Superior temporal gyrus (tissue), 1 donor: ENCODE data around the gene SEMA3G.

Source experiments
- DNase-seq: peaks from one replicate; pipeline ENCODE4 v3.0.0-alpha.2; 2016; ENCODE audit errors: extremely low spot score

SEMA3G gene

DNA sequence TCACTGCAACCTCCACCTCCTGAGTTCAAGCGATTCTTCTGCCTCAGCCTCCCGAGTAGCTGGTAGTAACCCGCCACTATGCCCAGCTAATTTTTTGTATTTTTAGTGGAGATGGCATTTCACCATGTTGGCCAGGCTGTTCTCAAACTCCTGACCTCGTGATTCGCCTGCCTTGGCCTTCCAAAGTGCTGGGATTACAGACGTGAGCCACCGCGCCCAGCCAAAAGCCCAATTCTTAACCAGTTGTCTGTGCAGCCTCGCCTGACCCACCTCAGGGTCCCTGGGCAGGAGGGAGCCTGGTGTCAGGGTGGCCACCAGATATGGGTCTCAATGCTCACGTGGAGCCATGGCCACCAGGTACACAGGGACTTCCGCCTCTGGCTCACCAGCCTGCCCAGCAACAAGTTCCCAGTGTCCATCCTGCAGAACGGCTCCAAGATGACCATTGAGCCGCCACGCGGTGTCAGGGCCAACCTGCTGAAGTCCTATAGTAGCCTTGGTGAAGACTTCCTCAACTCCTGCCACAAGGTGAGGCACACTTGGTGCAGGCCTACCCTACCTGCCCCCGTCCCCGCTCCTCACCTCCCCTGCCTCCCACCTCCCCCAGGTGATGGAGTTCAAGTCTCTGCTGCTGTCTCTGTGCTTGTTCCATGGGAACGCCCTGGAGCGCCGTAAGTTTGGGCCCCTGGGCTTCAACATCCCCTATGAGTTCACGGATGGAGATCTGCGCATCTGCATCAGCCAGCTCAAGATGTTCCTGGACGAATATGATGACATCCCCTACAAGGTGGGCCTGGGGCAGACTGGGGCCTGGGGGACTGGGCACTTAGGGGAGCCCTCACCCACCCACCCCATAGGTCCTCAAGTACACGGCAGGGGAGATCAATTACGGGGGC lies 48.6 kb downstream of the SEMA3G start:
- no peak for DNase-seq

DNA sequence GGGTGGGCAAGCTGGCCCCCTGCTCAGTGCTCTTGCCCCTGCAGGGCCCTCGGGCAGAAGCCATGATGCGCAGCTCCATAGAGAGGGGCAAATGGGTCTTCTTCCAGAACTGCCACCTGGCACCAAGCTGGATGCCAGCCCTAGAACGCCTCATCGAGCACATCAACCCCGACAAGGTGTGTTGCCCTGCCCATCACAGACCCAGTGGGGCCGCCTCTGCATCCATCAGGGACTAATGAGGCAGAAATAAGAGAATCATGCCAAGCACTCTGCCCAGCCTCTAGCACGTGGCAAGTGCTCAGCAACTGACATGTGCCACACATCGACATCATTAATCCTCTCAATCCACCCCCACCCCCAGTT lies 49.4 kb downstream of the SEMA3G start:
- DNase-seq = no peak

DNA sequence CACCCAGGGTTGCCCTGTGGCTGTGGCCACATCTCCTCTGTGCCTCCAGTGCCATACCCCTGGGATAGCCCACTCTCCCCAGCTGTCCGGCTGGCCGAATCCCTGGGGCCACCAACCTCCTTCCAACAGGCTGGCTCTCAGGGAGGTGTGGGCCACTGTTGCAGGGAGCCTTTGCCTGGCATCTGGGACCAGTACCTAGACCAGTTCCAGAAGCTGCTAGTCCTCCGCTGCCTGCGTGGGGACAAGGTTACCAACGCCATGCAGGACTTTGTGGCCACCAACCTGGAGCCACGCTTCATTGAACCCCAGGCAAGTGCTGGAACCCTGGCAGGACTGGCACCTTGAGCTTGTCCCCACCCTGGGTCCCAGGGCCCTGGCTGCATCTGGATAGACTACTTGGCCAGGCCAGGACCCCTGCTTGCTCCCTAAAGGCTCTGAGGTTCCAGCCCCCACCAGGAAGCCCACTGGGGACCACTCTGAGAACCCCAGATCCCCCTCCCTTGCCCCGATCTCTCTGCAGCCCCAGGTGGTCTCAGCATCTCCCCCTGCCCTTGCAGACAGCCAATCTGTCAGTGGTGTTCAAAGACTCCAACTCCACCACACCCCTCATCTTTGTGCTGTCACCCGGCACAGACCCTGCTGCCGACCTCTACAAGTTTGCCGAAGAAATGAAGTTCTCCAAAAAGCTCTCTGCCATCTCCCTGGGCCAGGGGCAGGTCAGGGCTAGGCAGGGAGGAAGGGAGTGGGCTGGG lies 50.0 kb downstream of the SEMA3G start:
- no peak for DNase-seq

DNA sequence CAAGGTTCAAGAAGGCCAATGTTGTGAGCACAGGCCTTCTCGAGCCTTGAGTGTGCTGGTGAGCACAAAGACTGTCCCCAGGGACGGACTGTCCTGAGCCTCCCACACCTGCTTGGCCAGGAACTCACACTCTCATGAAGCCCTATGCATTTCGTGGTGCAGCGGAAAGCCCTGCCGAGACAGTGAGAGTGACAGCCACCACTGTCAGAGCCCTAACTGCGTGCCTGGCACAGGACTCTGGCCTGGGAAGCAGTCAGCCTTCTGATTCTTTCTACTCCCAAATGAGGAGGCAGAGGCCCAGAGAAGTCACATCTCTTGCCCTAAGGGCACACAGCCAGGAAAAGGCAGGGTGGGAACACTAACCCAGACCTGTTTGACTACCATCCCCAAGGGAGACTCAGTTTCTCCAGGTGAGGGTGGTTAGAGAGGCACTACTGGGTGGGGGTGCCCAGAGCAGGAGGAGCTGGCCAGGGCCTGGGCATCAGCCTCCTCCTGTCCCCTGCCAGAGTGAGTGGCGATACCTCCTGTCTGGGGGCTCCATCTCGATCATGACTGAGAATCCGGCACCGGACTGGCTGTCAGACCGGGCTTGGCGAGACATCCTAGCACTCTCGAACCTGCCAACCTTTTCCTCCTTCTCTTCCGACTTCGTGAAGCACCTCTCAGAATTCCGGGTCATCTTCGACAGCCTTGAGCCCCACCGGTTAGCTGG lies 50.8 kb downstream of the SEMA3G start:
- no peak for DNase-seq

DNA sequence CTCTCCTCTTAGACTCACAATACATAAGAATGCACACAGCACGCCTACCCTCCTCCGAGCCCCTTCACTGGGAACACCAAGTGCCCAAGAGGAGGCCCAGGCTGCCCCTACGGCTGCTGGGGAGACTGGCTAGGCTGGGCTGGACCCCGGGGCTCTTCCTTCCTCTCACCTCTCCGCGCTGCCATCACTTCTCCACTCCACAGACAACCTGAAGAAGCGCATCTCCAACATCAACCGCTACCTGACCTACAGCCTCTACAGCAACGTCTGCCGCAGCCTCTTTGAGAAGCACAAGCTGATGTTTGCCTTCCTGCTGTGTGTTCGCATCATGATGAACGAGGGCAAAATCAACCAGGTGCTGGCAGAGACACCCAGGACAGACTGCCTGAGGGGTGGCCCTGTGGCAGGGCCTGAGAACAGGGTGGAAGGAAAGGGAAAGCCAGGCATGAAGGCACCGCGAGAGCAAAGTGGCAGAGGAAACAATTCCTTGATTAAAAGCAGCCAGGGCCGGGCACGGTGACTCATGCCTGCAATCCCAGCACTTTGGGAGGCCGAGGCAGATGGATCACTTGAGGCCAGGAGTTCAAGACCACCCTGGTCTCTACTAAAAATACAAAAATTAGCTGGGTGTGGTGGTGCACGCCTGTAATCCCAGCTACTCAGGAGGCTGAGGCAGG lies 51.6 kb downstream of the SEMA3G start:
- no peak for DNase-seq

DNA sequence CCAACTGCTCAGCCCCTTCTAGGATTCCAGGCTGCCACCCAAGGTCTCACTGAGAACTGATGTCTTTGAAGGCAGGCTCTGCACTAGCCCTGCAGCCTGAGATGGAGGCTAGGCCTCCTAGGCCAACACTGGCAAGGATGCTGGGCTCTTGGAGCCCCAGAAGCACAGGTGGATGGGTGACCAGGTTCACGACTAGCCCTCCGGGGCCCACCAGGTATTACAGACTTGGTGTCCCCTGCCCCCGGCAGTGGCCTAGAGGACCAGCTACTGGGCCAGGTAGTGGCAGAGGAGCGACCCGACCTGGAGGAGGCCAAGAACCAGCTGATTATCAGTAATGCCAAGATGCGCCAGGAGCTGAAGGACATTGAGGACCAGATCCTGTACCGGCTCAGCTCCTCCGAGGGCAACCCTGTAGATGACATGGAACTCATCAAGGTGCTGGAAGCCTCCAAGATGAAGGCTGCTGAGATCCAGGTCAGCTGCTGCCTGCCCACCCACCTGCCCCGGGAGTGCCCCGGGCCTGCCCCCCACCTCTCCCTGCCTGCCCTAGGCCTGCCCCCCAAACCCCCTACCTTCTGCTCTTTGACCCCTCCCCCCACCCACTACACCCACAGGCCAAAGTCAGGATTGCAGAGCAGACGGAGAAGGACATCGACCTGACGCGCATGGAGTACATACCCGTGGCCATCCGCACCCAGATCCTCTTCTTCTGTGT lies 52.5 kb downstream of the SEMA3G start:
- DNase-seq = no peak

DNA sequence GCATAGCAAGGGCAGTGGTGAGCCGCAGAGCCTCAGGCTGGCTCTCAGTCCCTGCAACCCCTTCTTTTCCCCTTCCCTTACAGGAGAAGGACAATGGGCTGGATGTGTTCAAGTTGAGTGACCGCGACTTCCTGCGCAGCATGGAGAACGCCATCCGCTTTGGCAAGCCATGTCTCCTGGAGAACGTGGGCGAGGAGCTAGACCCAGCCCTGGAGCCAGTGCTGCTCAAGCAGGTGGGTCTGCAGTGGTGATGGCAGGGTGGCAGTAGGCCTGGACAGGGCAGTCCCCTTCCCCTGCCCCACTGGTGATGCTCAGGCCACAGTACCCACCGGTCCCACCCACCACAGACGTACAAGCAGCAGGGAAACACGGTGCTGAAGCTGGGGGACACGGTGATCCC lies 53.8 kb downstream of the SEMA3G start:
- no peak for DNase-seq

DNA sequence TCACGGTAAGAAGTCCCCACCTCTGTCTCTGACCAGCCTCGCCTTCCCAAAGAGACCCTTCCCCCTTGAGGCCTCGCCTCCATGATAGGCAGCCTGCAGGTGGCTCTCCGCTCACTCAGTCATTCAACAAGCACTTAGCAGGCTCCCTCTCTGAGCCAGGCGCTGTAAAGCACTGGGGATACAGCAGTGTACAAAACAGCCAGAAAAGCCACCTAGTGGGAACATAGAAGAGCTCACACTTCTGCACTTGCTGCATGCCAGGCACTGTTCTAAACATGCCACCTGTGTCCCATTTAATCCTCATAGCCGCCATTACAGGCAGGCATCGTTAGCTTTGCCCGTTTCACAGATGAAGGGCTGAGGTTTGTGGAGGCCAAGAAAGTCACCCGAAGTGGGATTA lies 56.0 kb downstream of the SEMA3G start:
- no peak for DNase-seq

DNA sequence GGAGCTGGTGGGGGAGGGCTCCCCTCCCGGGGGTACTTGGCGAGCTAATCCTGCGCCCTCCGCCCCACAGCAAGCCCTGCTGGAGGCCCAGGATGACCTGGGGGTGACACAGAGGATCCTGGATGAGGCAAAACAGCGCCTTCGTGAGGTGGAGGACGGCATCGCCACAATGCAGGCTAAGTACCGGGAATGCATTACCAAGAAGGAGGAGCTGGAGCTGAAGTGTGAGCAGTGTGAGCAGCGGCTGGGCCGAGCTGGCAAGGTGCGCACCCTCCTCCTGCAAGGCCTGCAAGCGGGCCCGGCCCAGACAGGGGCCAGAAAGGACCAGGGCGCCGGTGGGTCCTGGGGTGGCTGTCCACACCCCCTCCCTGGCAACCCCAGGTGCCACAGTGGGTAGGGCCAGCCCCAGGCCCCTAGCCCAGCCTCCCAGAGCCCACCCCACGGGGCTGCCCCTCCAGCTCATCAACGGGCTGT lies 56.5 kb downstream of the SEMA3G start:
- no peak for DNase-seq

DNA sequence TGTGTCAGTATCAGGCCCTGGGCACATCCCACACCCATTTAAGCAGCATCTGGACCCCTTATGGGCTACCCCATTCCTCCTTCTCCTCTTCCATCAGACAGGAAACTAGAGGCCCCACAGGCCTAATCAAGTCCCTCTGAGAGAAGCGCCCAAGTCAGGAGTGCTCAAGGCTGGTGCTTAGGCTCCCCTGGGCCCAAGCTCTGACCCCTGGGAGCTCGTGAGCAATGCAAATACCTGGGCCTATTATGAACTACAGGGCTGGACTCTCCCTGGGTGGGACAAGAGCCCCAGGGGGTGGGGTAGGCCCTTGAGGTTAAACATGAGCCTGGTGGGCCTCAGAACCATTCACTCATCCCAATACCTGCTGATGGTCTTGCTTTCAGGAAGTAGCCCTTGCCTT lies 57.4 kb downstream of the SEMA3G start:
- no peak for DNase-seq

DNA sequence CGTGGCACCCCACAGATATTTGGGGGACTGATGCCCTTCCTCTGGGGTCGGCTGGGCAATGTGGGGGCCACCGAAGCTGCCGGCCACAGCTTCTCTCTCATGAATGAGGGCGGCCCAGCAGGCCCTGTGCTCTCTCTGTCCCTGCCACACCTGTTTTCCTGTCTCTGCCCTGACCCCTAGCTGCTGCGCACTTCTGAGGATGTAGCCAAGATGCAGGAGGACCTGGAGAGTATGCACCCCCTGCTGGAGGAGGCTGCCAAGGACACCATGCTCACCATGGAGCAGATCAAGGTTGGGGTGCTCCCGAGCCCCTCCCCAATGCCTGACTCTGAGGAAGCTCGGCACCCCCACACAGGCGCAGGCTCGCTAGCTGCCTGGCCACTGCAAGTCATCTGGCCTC lies 59.7 kb downstream of the SEMA3G start:
- no peak for DNase-seq

DNA sequence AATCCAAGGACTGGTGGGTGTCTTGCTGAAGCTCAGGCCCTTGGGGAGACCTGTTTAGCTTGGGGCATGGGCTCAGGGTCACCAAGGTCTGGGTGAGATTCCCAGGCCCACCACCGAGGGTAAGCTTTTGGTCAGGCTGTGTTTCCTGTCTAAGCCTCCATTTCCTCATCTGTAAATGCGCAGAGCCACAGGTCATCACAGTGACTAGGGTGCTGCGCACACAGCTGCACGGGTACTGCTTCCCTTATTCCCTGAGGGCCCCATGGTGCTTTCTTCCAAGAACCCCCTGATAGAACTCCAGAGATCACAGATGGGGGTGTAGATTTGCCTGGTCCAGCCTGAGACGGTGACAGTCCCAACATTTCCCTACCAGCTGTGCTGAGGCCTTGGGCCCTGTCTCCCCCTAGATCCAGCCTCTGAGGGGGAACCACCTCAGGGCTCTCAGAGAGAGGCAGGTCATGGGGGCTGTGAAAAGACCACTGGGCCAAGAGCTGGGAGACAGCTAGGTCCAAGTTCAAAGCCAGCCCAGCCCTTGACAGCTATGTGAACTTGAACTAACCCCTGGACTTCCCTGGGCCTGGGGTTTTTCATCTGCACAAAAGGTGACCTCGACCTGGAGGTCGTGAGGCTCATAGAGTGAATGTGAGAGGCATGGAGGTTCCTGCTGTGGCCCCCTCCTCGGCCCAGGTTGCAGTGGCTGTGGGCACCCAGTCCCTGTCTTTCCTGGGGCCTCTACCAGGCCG lies 60.7 kb downstream of the SEMA3G start:
- DNase-seq = no peak

DNA sequence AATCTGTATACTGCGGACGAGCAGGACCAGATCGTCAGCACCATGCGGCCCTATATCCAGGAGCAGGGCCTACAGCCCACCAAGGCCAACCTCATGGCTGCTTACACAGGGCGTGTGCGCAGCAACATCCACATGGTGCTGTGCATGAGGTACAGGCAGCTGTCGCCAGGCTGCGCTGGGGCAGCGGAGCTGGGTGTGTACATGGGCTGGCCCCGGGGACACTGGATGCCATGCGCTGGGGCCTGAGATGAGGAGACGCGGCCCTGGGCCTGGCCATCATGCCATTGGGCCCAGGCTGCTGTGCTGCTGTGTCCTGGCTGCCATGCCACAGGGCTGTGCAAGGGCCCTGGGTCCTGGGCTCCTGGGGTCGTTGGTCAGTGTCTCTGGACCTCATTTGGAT lies 61.5 kb downstream of the SEMA3G start:
- DNase-seq = no peak
